Keratinocyte (primary cell): ENCODE measurements around the gene CCT8. TPM values are rescaled to one million over a fixed set of nuclear protein-coding genes. Genes with fewer than 3 reads are reported as not detected.
A peak's percentile ranks its signal among the peaks of the same experiment; 100 is the strongest.
"Not testable (repeated sequence)": the region's sequence is repeated elsewhere in the genome, so short reads cannot be mapped to it uniquely, and the experiment has no call there.

Experiments used
- DNase-seq: peaks from one replicate; pipeline ENCODE4 v3.0.0-alpha.2; 2011; ENCODE audit warnings: low read depth, missing footprints, low spot score
- FAIRE-seq: peaks from 2 replicates; lab custom pipeline; 2011; peaks lifted over from hg19 to GRCh38; lab: Jason Lieb, UNC
- H2AFZ ChIP-seq: 2 replicates; pipeline ENCODE4 v1.6.0; 2012; ENCODE audit warnings: low read length, control low read depth, inconsistent platforms; ENCODE audit not compliant: control insufficient read depth
- H3K27ac ChIP-seq: 2 replicates; pipeline ENCODE4 v1.5.1; 2011; ENCODE audit warnings: low read length; ENCODE audit not compliant: control insufficient read depth, insufficient read depth
- H3K27me3 ChIP-seq: 3 replicates; pipeline ENCODE4 v1.6.0; 2011; ENCODE audit warnings: low read length; ENCODE audit not compliant: control insufficient read depth, insufficient read depth; ENCODE audit errors: extremely low read depth
- H3K36me3 ChIP-seq, 2 experiments: 2 replicates in 1 of 2; 3 replicates in 1 of 2; pipeline ENCODE4 v1.5.1; 2011; ENCODE audit warnings: low read length in 2 of 2, mild to moderate bottlenecking in 1 of 2; ENCODE audit not compliant: control insufficient read depth in 2 of 2, insufficient read depth in 2 of 2; ENCODE audit errors: extremely low read depth in 1 of 2
- H3K4me1 ChIP-seq: 3 replicates; pipeline ENCODE4 v1.5.1; 2011; ENCODE audit warnings: low read length; ENCODE audit not compliant: control insufficient read depth, insufficient read depth; ENCODE audit errors: extremely low read depth
- H3K4me2 ChIP-seq: 3 replicates; pipeline ENCODE4 v1.6.0; 2011; ENCODE audit warnings: low read depth, low read length; ENCODE audit not compliant: control insufficient read depth, insufficient read depth; ENCODE audit errors: extremely low read depth
- H3K4me3 ChIP-seq, 3 experiments: fragments of 200-600 bp in 1 of 3; sonication (generic) in 1 of 3; 2 replicates in 2 of 3; 3 replicates in 1 of 3; pipeline ENCODE4 v1.5.1; 2011 to 2016; ENCODE audit warnings: low read length in 3 of 3, mild to moderate bottlenecking in 3 of 3, control low read depth in 2 of 3, inconsistent platforms in 1 of 3, low read depth in 1 of 3, mixed read lengths in 1 of 3, mixed run types in 1 of 3, moderate library complexity in 1 of 3; ENCODE audit not compliant: control insufficient read depth in 2 of 3, insufficient read depth in 2 of 3; ENCODE audit errors: extremely low read depth in 1 of 3
- H3K79me2 ChIP-seq: 2 replicates; pipeline ENCODE4 v1.6.0; 2012; ENCODE audit warnings: low read length; ENCODE audit not compliant: control insufficient read depth, insufficient read depth
- H3K9ac ChIP-seq: 3 replicates; pipeline ENCODE4 v1.6.0; 2011; ENCODE audit warnings: low read length; ENCODE audit not compliant: control insufficient read depth, insufficient read depth; ENCODE audit errors: extremely low read depth
- H3K9me1 ChIP-seq: 3 replicates; pipeline ENCODE4 v1.6.0; 2011; ENCODE audit warnings: low read length; ENCODE audit not compliant: control insufficient read depth, insufficient read depth; ENCODE audit errors: extremely low read depth
- H3K9me3 ChIP-seq: 2 replicates; pipeline ENCODE4 v1.5.1; 2012; ENCODE audit warnings: low read depth, low read length; ENCODE audit not compliant: control insufficient read depth
- H4K20me1 ChIP-seq: 3 replicates; pipeline ENCODE4 v1.6.0; 2011; ENCODE audit warnings: low read length; ENCODE audit not compliant: control insufficient read depth, insufficient read depth; ENCODE audit errors: extremely low read depth
- CTCF ChIP-seq, 3 experiments: IDR thresholded peaks in 1 of 3; conservative IDR thresholded peaks in 1 of 3; optimal IDR thresholded peaks in 1 of 3; 2 replicates in 2 of 3; 3 replicates in 1 of 3; pipeline versions ENCODE3 to v1.5.1; 2011; ENCODE audit warnings: low read length in 3 of 3, mild to moderate bottlenecking in 3 of 3, moderate library complexity in 2 of 3, control low read depth in 1 of 3, inconsistent platforms in 1 of 3; ENCODE audit not compliant: insufficient read depth in 2 of 3; ENCODE audit errors: extremely low read depth in 1 of 3
- EZH2 ChIP-seq: IDR thresholded peaks from one replicate; pipeline ENCODE4 v1.6.1; 2012; ENCODE audit warnings: inconsistent platforms, mild to moderate bottlenecking, low read length, moderate library complexity
- dilution Hi-C: fragments of 300-500 bp; cut with MboI; formaldehyde crosslinking; loops from one replicate; pipeline ENCODE4 v1.7.0; 2020; ENCODE audit warnings: low sequenced_read_pairs; ENCODE audit not compliant: extremely low pct_ligation_motif_present
- polyA plus RNA-seq, 5 experiments: library from polyadenylated mRNA; depleted of rRNA in 3 of 5; stranded (reverse) in 3 of 5; stranded (forward) in 1 of 5; unstranded in 1 of 5; fragments of >200 nt; gene quantifications; 1 replicate in 1 of 5; 2 replicates in 3 of 5; 3 replicates in 1 of 5; pipeline versions ENCODE4 v1.2.1 to v1.2.3, GENCODE V29; 2011 to 2012; ENCODE audit warnings: missing spikeins in 2 of 5, low read depth in 1 of 5, low replicate concordance in 1 of 5

Gene CCT8
- polyA plus RNA-seq, 1 donor (not counting 4 experiments of a cell fraction or from before 2014, with no cell fraction given): 281 TPM

- dilution Hi-C loops: no loop called here
- Histone ChIP-seq H2AFZ (no peak overlapping the region), H3K9me1 (no peaks in the 10 kb centered on the region), H3K27ac (no peak overlapping the region), H3K4me1 (peaks cover 11% of the 10 kb centered on the region), H3K36me3 (no peaks in the 10 kb centered on the region), H3K79me2 (no peaks in the 10 kb centered on the region), H3K4me3 (no peak overlapping the region), H4K20me1 (no peaks in the 10 kb centered on the region), H3K27me3 (no peaks in the 10 kb centered on the region), H3K9me3 (no peaks in the 10 kb centered on the region), H3K4me2 (no peak overlapping the region), H3K9ac (no peak overlapping the region)
- TF ChIP-seq CTCF (optimal IDR thresholded peaks at IDR 0.05 in 1 of 3, IDR thresholded peaks at IDR 0.05 in 1 of 3, conservative IDR thresholded peaks at IDR 0.05 in 1 of 3; ENCODE audit: extremely low read depth in 1 of 3, insufficient read depth in 2 of 3, low read length in 3 of 3): no peak
- no peak for TF ChIP-seq EZH2
- FAIRE-seq: no peak
- DNase-seq: no peak
Measured at GRCh38 chr21:29078869-29079767, 5.7 kb upstream of the CCT8 start.

- no peaks in the 10 kb centered on the region for H3K9me3 ChIP-seq
- peak overlapping the region; percentile 70 for H3K9ac ChIP-seq
- FAIRE-seq (no peak), DNase-seq (no peak)
- H3K27ac ChIP-seq: peak overlapping the region; percentile 71
- peaks cover 8% of the 10 kb centered on the region for H3K79me2 ChIP-seq
- dilution Hi-C loops: no loop called here
- no peaks in the 10 kb centered on the region for H3K36me3 ChIP-seq
- H3K4me1 ChIP-seq: peaks cover 15% of the 10 kb centered on the region
- peak overlapping the region in 1 of 3 experiments; percentile 47 for H3K4me3 ChIP-seq
- peak overlapping the region; percentile 66 for H3K4me2 ChIP-seq
- no peak for TF ChIP-seq EZH2
- no peak for TF ChIP-seq CTCF (optimal IDR thresholded peaks at IDR 0.05 in 1 of 3, IDR thresholded peaks at IDR 0.05 in 1 of 3, conservative IDR thresholded peaks at IDR 0.05 in 1 of 3; ENCODE audit: extremely low read depth in 1 of 3, insufficient read depth in 2 of 3, low read length in 3 of 3)
- H3K27me3 ChIP-seq: no peaks in the 10 kb centered on the region
- peak overlapping the region; percentile 45 for H2AFZ ChIP-seq
- no peaks in the 10 kb centered on the region for H4K20me1 ChIP-seq
- H3K9me1 ChIP-seq: no peaks in the 10 kb centered on the region
Measured at GRCh38 chr21:29077651-29078090, 4.2 kb upstream of the CCT8 start.

- peak overlapping the region; percentile 31 for H2AFZ ChIP-seq
Measured at GRCh38 chr21:29076731-29077640, 3.5 kb upstream of the CCT8 start.

More at GRCh38 chr21:29076731-29077640, 3.5 kb upstream of the CCT8 start:
- DNase-seq, H3K36me3 ChIP-seq, H3K9me1 ChIP-seq, H3K27me3 ChIP-seq, H4K20me1 ChIP-seq, H3K9me3 ChIP-seq, FAIRE-seq, dilution Hi-C loops: not testable (repeated sequence)
- H3K9ac ChIP-seq: peak overlapping the region; percentile 70
- peaks cover 15% of the 10 kb centered on the region for H3K4me1 ChIP-seq
- peak overlapping the region; percentile 66 for H3K4me2 ChIP-seq
- H3K27ac ChIP-seq: peak overlapping the region; percentile 71
- peak overlapping the region in 1 of 3 experiments; percentile 15 for H3K4me3 ChIP-seq
- H3K79me2 ChIP-seq: peaks cover 15% of the 10 kb centered on the region
